ENCODE data around the gene RNF14. TPM values are rescaled to one million over a fixed set of nuclear protein-coding genes. Genes with fewer than 3 reads are reported as not detected.
A peak's percentile ranks its signal among the peaks of the same experiment; 100 is the strongest.

RNF14 gene
- total and polyA plus RNA-seq, 9 of the 15 experiments (the other 6 are each of a cell fraction or from before 2014, with no cell fraction given): 36.3 to 140 (median 75.1) TPM

GRCh38 chr5:141968914-141969608 is at the start of gene RNF14 (continued):
- TF ChIP-seq ZNF407 (IDR thresholded peaks at IDR 0.05; ENCODE audit: low read depth) (no peak), RBM25 (IDR thresholded peaks at IDR 0.05; ENCODE audit: low read depth, low read length, severe bottlenecking) (no peak), RAD51 (IDR thresholded peaks at IDR 0.05; ENCODE audit: borderline replicate concordance, low read depth) (peak; percentile 53; the same call in 1 of the 2 replicates), RBBP5 (IDR thresholded peaks at IDR 0.05; ENCODE audit: borderline replicate concordance, insufficient read depth, low read length, poor library complexity, severe bottlenecking) (peak; percentile 84), ZC3H8 (IDR thresholded peaks at IDR 0.05) (no peak), MAX (CRISPR knock-in tag; IDR thresholded peaks at IDR 0.05) (peak; percentile 43), MCM3 (IDR thresholded peaks at IDR 0.05) (no peak), MYBL2 (IDR thresholded peaks at IDR 0.05; ENCODE audit: low read depth) (no peak), MYBL2 (CRISPR knock-in tag; IDR thresholded peaks at IDR 0.05; ENCODE audit: borderline replicate concordance) (no peak), KLF16 (IDR thresholded peaks at IDR 0.05) (peak; percentile 80), HNRNPLL (IDR thresholded peaks at IDR 0.05; ENCODE audit: low read depth, low read length, poor library complexity, severe bottlenecking) (peak; percentile 78), RFX7 (CRISPR knock-in tag; IDR thresholded peaks at IDR 0.05) (no peak), TRIM28 (IDR thresholded peaks at IDR 0.05) (no peak), HOMEZ (CRISPR knock-in tag; IDR thresholded peaks at IDR 0.05) (no peak), TAF1 (IDR thresholded peaks at IDR 0.05; ENCODE audit: control insufficient read depth, extremely low read depth, insufficient read depth, low read length, severe bottlenecking) (peak; percentile 94), ZNF174 (CRISPR knock-in tag; IDR thresholded peaks at IDR 0.05) (no peak), SP1 (CRISPR knock-in tag; IDR thresholded peaks at IDR 0.05) (peak; percentile 77), HDAC8 (tag; IDR thresholded peaks at IDR 0.05) (no peak)

Measured in K562 (cell line).